Muscle of back (tissue), 11 donors: ENCODE measurements around the gene DNAAF5. TPM values are rescaled to one million over a fixed set of nuclear protein-coding genes. Genes with fewer than 3 reads are reported as not detected.
"Not testable (repeated sequence)": the region's sequence is repeated elsewhere in the genome, so short reads cannot be mapped to it uniquely, and the experiment has no call there.

ENCODE experiments used
- DNase-seq, 3 donors: peaks; one replicate each; pipeline versions ENCODE4 v3.0.0 to v3.0.0-alpha.2; 2013
- polyA plus RNA-seq, 10 donors: library from polyadenylated mRNA; unstranded; fragments of 120-200 nt; gene quantifications; one replicate each; pipeline ENCODE4 v1.2.1, GENCODE V29; 2013; ENCODE audit not compliant: insufficient read length in 10 of 10

DNAAF5 gene
- polyA plus RNA-seq, 10 donors, result 21.5 to 31.2 (median 24.9) TPM

- no peak for DNase-seq
Observed at GRCh38 chr7:744854-745430, 18.4 kb downstream of the DNAAF5 start.

- DNase-seq, result no peak
Observed at GRCh38 chr7:745431-746154, 19.1 kb downstream of the DNAAF5 start.

GRCh38 chr7:746155-747061, 19.9 kb downstream of the DNAAF5 start:
- DNase-seq, result no peak

GRCh38 chr7:747186-747585, 20.7 kb downstream of the DNAAF5 start:
- DNase-seq, result no peak

GRCh38 chr7:748446-748845, 21.9 kb downstream of the DNAAF5 start:
- no peak for DNase-seq

- DNase-seq, result peak in 2 of 3 donors; percentile 68 to 75
Observed at GRCh38 chr7:749140-749551, 22.6 kb downstream of the DNAAF5 start.

GRCh38 chr7:750111-750905, 23.8 kb downstream of the DNAAF5 start:
- no peak for DNase-seq

GRCh38 chr7:751826-752225, 25.3 kb downstream of the DNAAF5 start:
- DNase-seq, result no peak

GRCh38 chr7:752256-752655, 25.8 kb downstream of the DNAAF5 start:
- not testable (repeated sequence) for DNase-seq

GRCh38 chr7:753190-753589, 26.7 kb downstream of the DNAAF5 start:
- DNase-seq, result no peak

- no peak for DNase-seq
Observed at GRCh38 chr7:754531-755412, 28.3 kb downstream of the DNAAF5 start.

- no peak for DNase-seq
Observed at GRCh38 chr7:755413-755805, 28.9 kb downstream of the DNAAF5 start.

- DNase-seq, result no peak
Observed at GRCh38 chr7:756231-756927, 29.9 kb downstream of the DNAAF5 start.

GRCh38 chr7:756928-757560, 30.5 kb downstream of the DNAAF5 start:
- no peak for DNase-seq

- DNase-seq, result no peak
Observed at GRCh38 chr7:757741-758163, 31.3 kb downstream of the DNAAF5 start.

GRCh38 chr7:759569-759968, 33.1 kb downstream of the DNAAF5 start:
- no peak for DNase-seq

- DNase-seq, result no peak
Observed at GRCh38 chr7:760006-760405, 33.5 kb downstream of the DNAAF5 start.

GRCh38 chr7:761101-761500, 34.6 kb downstream of the DNAAF5 start:
- DNase-seq, result no peak

- DNase-seq, result no peak
Observed at GRCh38 chr7:761631-762030, 35.1 kb downstream of the DNAAF5 start.

GRCh38 chr7:762885-763284, 36.4 kb downstream of the DNAAF5 start:
- DNase-seq, result no peak
